H9 (cell line): ENCODE measurements around the gene G3BP1. TPM values are rescaled to one million over a fixed set of nuclear protein-coding genes. Genes with fewer than 3 reads are reported as not detected.

Source experiments
- DNase-seq: peaks from one replicate; pipeline ENCODE4 v3.0.0-alpha.2; 2017
- H2AFZ ChIP-seq: one replicate; pipeline ENCODE4 v1.6.1; 2013; ENCODE audit warnings: mild to moderate bottlenecking, low read length, control low read depth, moderate library complexity
- H2AK5ac ChIP-seq: 2 replicates; pipeline ENCODE4 v1.6.1; 2013; ENCODE audit warnings: low read length, control low read depth, mixed read lengths; ENCODE audit not compliant: insufficient read length
- H2BK120ac ChIP-seq: one replicate; pipeline ENCODE4 v1.6.1; 2013; ENCODE audit warnings: low read depth, mild to moderate bottlenecking, low read length, control low read depth, inconsistent platforms; ENCODE audit not compliant: poor library complexity, severe bottlenecking
- H2BK12ac ChIP-seq: 2 replicates; pipeline ENCODE4 v1.6.1; 2013; ENCODE audit warnings: low read length, control low read depth, mixed read lengths, low read depth; ENCODE audit not compliant: insufficient read length
- H2BK15ac ChIP-seq: 2 replicates; pipeline ENCODE4 v1.6.1; 2013; ENCODE audit warnings: low read depth, low read length, control low read depth
- H2BK20ac ChIP-seq: one replicate; pipeline ENCODE4 v1.6.1; 2013; ENCODE audit warnings: low read depth, mild to moderate bottlenecking, low read length, control low read depth, inconsistent platforms; ENCODE audit not compliant: poor library complexity, severe bottlenecking
- H2BK5ac ChIP-seq: 2 replicates; pipeline ENCODE4 v1.6.1; 2013; ENCODE audit warnings: low read length, control low read depth, mixed read lengths; ENCODE audit not compliant: insufficient read length
- H3K14ac ChIP-seq: 2 replicates; pipeline ENCODE4 v1.6.1; 2013; ENCODE audit warnings: low read length, control low read depth; ENCODE audit not compliant: insufficient read depth
- H3K18ac ChIP-seq: 2 replicates; pipeline ENCODE4 v1.6.1; 2013; ENCODE audit warnings: low read depth, mild to moderate bottlenecking, mixed read lengths, low read length, control low read depth; ENCODE audit not compliant: insufficient read length
- H3K23ac ChIP-seq: 2 replicates; pipeline ENCODE4 v1.6.1; 2013; ENCODE audit warnings: low read length, control low read depth, mixed read lengths, low read depth; ENCODE audit not compliant: insufficient read length
- H3K23me2 ChIP-seq: 2 replicates; pipeline ENCODE4 v1.6.1; 2013; ENCODE audit warnings: low read depth, mild to moderate bottlenecking, mixed read lengths, low read length, control low read depth; ENCODE audit not compliant: insufficient read length, poor library complexity, severe bottlenecking
- H3K27ac ChIP-seq: 2 replicates; pipeline ENCODE4 v1.5.1; 2013; ENCODE audit warnings: low read length, control low read depth, mixed read lengths, low read depth; ENCODE audit not compliant: insufficient read length
- H3K27me3 ChIP-seq: 2 replicates; pipeline ENCODE4 v1.6.1; 2013; ENCODE audit warnings: low read length, control low read depth, inconsistent platforms; ENCODE audit not compliant: insufficient read depth
- H3K4ac ChIP-seq: 2 replicates; pipeline ENCODE4 v1.6.1; 2013; ENCODE audit warnings: low read depth, mild to moderate bottlenecking, control low read depth, inconsistent platforms, low read length, moderate library complexity
- H3K4me1 ChIP-seq: 2 replicates; pipeline ENCODE4 v1.6.1; 2013; ENCODE audit warnings: low read length, control low read depth, inconsistent platforms; ENCODE audit not compliant: insufficient read depth
- H3K4me2 ChIP-seq: 2 replicates; pipeline ENCODE4 v1.6.1; 2013; ENCODE audit warnings: low read length, control low read depth, mixed read lengths; ENCODE audit not compliant: insufficient read length, insufficient read depth
- H3K56ac ChIP-seq: 2 replicates; pipeline ENCODE4 v1.6.1; 2013; ENCODE audit warnings: low read depth, mild to moderate bottlenecking, mixed read lengths, low read length, control low read depth; ENCODE audit not compliant: insufficient read length
- H3K79me1 ChIP-seq: 2 replicates; pipeline ENCODE4 v1.6.1; 2013; ENCODE audit warnings: low read depth, mild to moderate bottlenecking, moderate library complexity, low read length, control low read depth, inconsistent platforms; ENCODE audit not compliant: insufficient read depth, poor library complexity, severe bottlenecking
- H3K79me2 ChIP-seq: 2 replicates; pipeline ENCODE4 v1.6.1; 2013; ENCODE audit warnings: low read length, control low read depth, inconsistent platforms; ENCODE audit not compliant: insufficient read depth
- H3K9ac ChIP-seq: 2 replicates; pipeline ENCODE4 v1.6.1; 2013; ENCODE audit warnings: low read length, control low read depth, mixed read lengths; ENCODE audit not compliant: insufficient read length; ENCODE audit errors: extremely low read depth
- H3K9me3 ChIP-seq: one replicate; pipeline ENCODE4 v1.6.1; 2013; ENCODE audit warnings: low read depth, low read length, inconsistent platforms; ENCODE audit not compliant: control insufficient read depth
- H3T11ph ChIP-seq: one replicate; pipeline ENCODE4 v1.6.1; 2013; ENCODE audit warnings: mild to moderate bottlenecking, low read length, control low read depth, inconsistent platforms
- H4K20me1 ChIP-seq: one replicate; pipeline ENCODE4 v1.6.1; 2013; ENCODE audit not compliant: control insufficient read depth, insufficient read length, insufficient read depth
- H4K5ac ChIP-seq: 2 replicates; pipeline ENCODE4 v1.6.1; 2013; ENCODE audit warnings: low read depth, mild to moderate bottlenecking, mixed read lengths, low read length, control low read depth; ENCODE audit not compliant: insufficient read length
- H4K8ac ChIP-seq: replicated peaks from 2 replicates; pipeline ENCODE4 v1.6.1; 2013; ENCODE audit warnings: low read length, control low read depth, mixed read lengths, low read depth; ENCODE audit not compliant: insufficient read length
- H4K91ac ChIP-seq: 2 replicates; pipeline ENCODE4 v1.6.1; 2013; ENCODE audit warnings: low read depth, mild to moderate bottlenecking, moderate library complexity, mixed read lengths, low read length, control low read depth; ENCODE audit not compliant: insufficient read length
- H3K27ac Mint-ChIP-seq, 3 experiments: 2 replicates in 2 of 3; 3 replicates in 1 of 3; pipeline ENCODE4 v1.8.0; 2020 to 2021; ENCODE audit warnings: mixed read lengths in 3 of 3, mild to moderate bottlenecking in 1 of 3, moderate library complexity in 1 of 3
- H3K27me3 Mint-ChIP-seq: 2 replicates; pipeline ENCODE4 v1.8.0; 2021; ENCODE audit warnings: low read depth, mild to moderate bottlenecking, moderate library complexity, mixed read lengths
- H3K36me3 Mint-ChIP-seq, 3 experiments: 2 replicates in 2 of 3; 3 replicates in 1 of 3; pipeline ENCODE4 v1.8.0; 2020 to 2021; ENCODE audit warnings: low read depth in 3 of 3, mixed read lengths in 3 of 3; ENCODE audit not compliant: insufficient read depth in 1 of 3
- H3K4me1 Mint-ChIP-seq, 2 experiments: 2 replicates each; pipeline ENCODE4 v1.8.0; 2020; ENCODE audit warnings: mixed read lengths in 2 of 2
- H3K4me3 Mint-ChIP-seq, 2 experiments: 2 replicates in 1 of 2; 3 replicates in 1 of 2; pipeline ENCODE4 v1.8.0; 2020 to 2021; ENCODE audit warnings: mild to moderate bottlenecking in 2 of 2, mixed read lengths in 2 of 2, moderate library complexity in 1 of 2
- H3K9me3 Mint-ChIP-seq, 2 experiments: 2 replicates in 1 of 2; 3 replicates in 1 of 2; pipeline ENCODE4 v1.8.0; 2020; ENCODE audit warnings: mild to moderate bottlenecking in 2 of 2, mixed read lengths in 2 of 2, moderate library complexity in 1 of 2
- CTCF ChIP-seq: fragments of 200-600 bp; sonication (generic); conservative IDR thresholded peaks from 3 replicates; pipeline ENCODE4 v1.8.0; 2021; ENCODE audit warnings: antibody characterized with exemption, mild to moderate bottlenecking
- WGBS: extraction: QIAGEN DNeasy Blood & Tissue Kit; methylation state at CpG from one replicate; pipeline ENCODE4 v1.1.7; 2013; ENCODE audit warnings: missing lambda C conversion rate, low lambda C conversion rate, mixed read lengths; ENCODE audit not compliant: insufficient read length; ENCODE audit errors: extremely low coverage; 5-methylcytosine and 5-hydroxymethylcytosine counted together
- long read RNA-seq: library from polyadenylated mRNA; unstranded; transcript quantifications from one replicate; pipeline ENCODE4 v2.0.0, GENCODE V29; 2020
- total RNA-seq: library from RNA; stranded (reverse); gene quantifications from 2 replicates; pipeline ENCODE4 v1.2.1, GENCODE V29; 2021

Gene G3BP1
- total RNA-seq, result 439 and 448 TPM in 2 replicates
- long read RNA-seq, full-length matches to known transcripts, result 3,217 of 3,793 reads
- long read RNA-seq, partial matches to known transcripts, result 155 of 3,793 reads
- long read RNA-seq, other reads (novel, unspliced or antisense), result 421 of 3,793 reads

GRCh38 chr5:151771259-151772028 is at the start of gene G3BP1:
Gene G3BP1 (plus strand): TSS chr5:151771954. CDS start chr5:151786621, 14,667 bp downstream.
- Histone ChIP-seq H4K91ac (peak within 1 kb of the TSS; percentile 60), H3K56ac (peak within 1 kb of the TSS; percentile 10), H3K79me1 (no peaks in the 10 kb centered on the region), H4K8ac (peak within 1 kb of the TSS; percentile 36), H4K5ac (peak within 1 kb of the TSS; percentile 79), H4K20me1 (no peaks in the 10 kb centered on the region), H3K4me1 (no peaks in the 10 kb centered on the region), H2BK120ac (peak within 1 kb of the TSS; percentile 52), H3K23me2 (peaks cover 22% of the 10 kb centered on the region), H2AK5ac (no peak within 1 kb of the TSS), H3K23ac (no peak within 1 kb of the TSS), H3K9ac (peak within 1 kb of the TSS; percentile 89), H3K4me2 (peak within 1 kb of the TSS; percentile 84), H3K14ac (peak within 1 kb of the TSS; percentile 99), H3T11ph (no peak within 1 kb of the TSS), H2BK20ac (no peak within 1 kb of the TSS), H2BK12ac (peak within 1 kb of the TSS; percentile 46), H2BK5ac (peak within 1 kb of the TSS; percentile 43), H3K27me3 (no peaks in the 10 kb centered on the region), H2AFZ (no peak within 1 kb of the TSS), H2BK15ac (no peak within 1 kb of the TSS), H3K18ac (peak within 1 kb of the TSS; percentile 100), H3K9me3 (no peaks in the 10 kb centered on the region), H3K79me2 (peaks cover 39% of the 10 kb centered on the region), H3K27ac (peak within 1 kb of the TSS; percentile 58), H3K4ac (peak within 1 kb of the TSS; percentile 44)
- no CpG with 5 or more reads among the region's 49 CpGs for WGBS
- TF ChIP-seq CTCF, result peak; percentile 56
- Mint-ChIP-seq H3K9me3 (no peaks in the 10 kb centered on the region), H3K27me3 (no peaks in the 10 kb centered on the region), H3K4me1 (peaks cover 33 to 37% of the 10 kb centered on the region in 2 experiments), H3K27ac (peak within 1 kb of the TSS; percentile 78 to 95 (median 86); a peak in 6 of 7 replicates), H3K36me3 (peaks cover 13 to 21% (median 18%) of the 10 kb centered on the region in 3 experiments; a peak in 6 of 7 replicates), H3K4me3 (peak within 1 kb of the TSS; percentile 87 to 94)
- peak; percentile 100 for DNase-seq
